MM.1S (cell line): ENCODE measurements around the gene PGBD5.
"Not testable (repeated sequence)": the region's sequence is repeated elsewhere in the genome, so short reads cannot be mapped to it uniquely, and the experiment has no call there.

ENCODE experiments used
- DNase-seq: peaks from one replicate; pipeline ENCODE4 v3.0.0-alpha.2; 2015
- H2AFZ ChIP-seq: fragments of 300-600 bp; sonication (generic); 2 replicates; pipeline ENCODE4 v1.6.0; 2016; ENCODE audit warnings: antibody characterized with exemption, low read length
- H3F3A ChIP-seq: fragments of 300-600 bp; sonication (generic); 2 replicates; pipeline ENCODE4 v1.6.1; 2016; ENCODE audit warnings: mild to moderate bottlenecking, antibody characterized with exemption, low read length, moderate library complexity, mixed read lengths; ENCODE audit not compliant: insufficient read depth
- H3K27ac ChIP-seq: fragments of 300-600 bp; sonication (generic); 2 replicates; pipeline ENCODE4 v1.5.1; 2016; ENCODE audit warnings: mild to moderate bottlenecking, low read length
- H3K27me3 ChIP-seq: fragments of 300-600 bp; sonication (generic); replicated peaks from 2 replicates; pipeline ENCODE4 v1.6.0; 2016; ENCODE audit warnings: low read length; ENCODE audit not compliant: insufficient read depth
- H3K36me3 ChIP-seq: fragments of 300-600 bp; sonication (generic); replicated peaks from 2 replicates; pipeline ENCODE4 v1.6.1; 2016; ENCODE audit warnings: mild to moderate bottlenecking, low read length, mixed read lengths; ENCODE audit not compliant: insufficient read depth
- H3K4me1 ChIP-seq: fragments of 300-600 bp; sonication (generic); 2 replicates; pipeline ENCODE4 v1.6.1; 2016; ENCODE audit warnings: low read length, mixed read lengths
- H3K4me2 ChIP-seq: fragments of 300-600 bp; sonication (generic); 2 replicates; pipeline ENCODE4 v1.6.0; 2016; ENCODE audit warnings: low read depth, low read length
- H3K4me3 ChIP-seq: fragments of 300-600 bp; sonication (generic); 2 replicates; pipeline ENCODE4 v1.5.1; 2016; ENCODE audit warnings: low read length, mixed read lengths
- H3K79me2 ChIP-seq: fragments of 300-600 bp; sonication (generic); 2 replicates; pipeline ENCODE4 v1.6.1; 2016; ENCODE audit warnings: mixed run types, low read length, mixed read lengths
- H3K9ac ChIP-seq: fragments of 300-600 bp; sonication (generic); 2 replicates; pipeline ENCODE4 v1.6.1; 2016; ENCODE audit warnings: low read length, mixed read lengths
- H3K9me2 ChIP-seq: fragments of 300-600 bp; sonication (generic); replicated peaks from 2 replicates; pipeline ENCODE4 v1.6.1; 2016; ENCODE audit warnings: mild to moderate bottlenecking, low read length, mixed read lengths; ENCODE audit not compliant: insufficient read depth
- H3K9me3 ChIP-seq: fragments of 300-600 bp; sonication (generic); replicated peaks from 2 replicates; pipeline ENCODE4 v1.6.1; 2016; ENCODE audit warnings: mild to moderate bottlenecking, low read length, mixed read lengths; ENCODE audit not compliant: insufficient read depth
- H4K20me1 ChIP-seq: fragments of 300-600 bp; sonication (generic); 2 replicates; pipeline ENCODE4 v1.6.1; 2016; ENCODE audit warnings: mild to moderate bottlenecking, low read length, moderate library complexity, mixed read lengths; ENCODE audit not compliant: insufficient read depth
- EZH2 ChIP-seq: fragments of 300-600 bp; sonication (generic); optimal IDR thresholded peaks from 2 replicates; pipeline ENCODE3; 2017; ENCODE audit warnings: low read depth, mild to moderate bottlenecking, antibody characterized with exemption, low read length, mixed read lengths
- EZH2phosphoT487 ChIP-seq: fragments of 300-600 bp; sonication (generic); IDR thresholded peaks from 2 replicates; pipeline ENCODE4 v1.6.1; 2018; ENCODE audit warnings: antibody characterized with exemption, low read length
- TF ChIP-seq, protein P1 (sequence below): fragments of 300-600 bp; sonication (generic); IDR thresholded peaks from 2 replicates; pipeline ENCODE4 v1.5.1; 2016; ENCODE audit warnings: antibody characterized with exemption, low read length, mixed read lengths

The PGBD5 gene

GRCh38 chr1:230421481-230421880 is 4.7 kb downstream of the PGBD5 start:
- H4K20me1 ChIP-seq, result no peaks in the 10 kb centered on the region
- no peak overlapping the region for H3K4me2 ChIP-seq
- H3K9me3 ChIP-seq, result no peaks in the 10 kb centered on the region
- H2AFZ ChIP-seq, result no peak overlapping the region
- no peak overlapping the region for H3K9ac ChIP-seq
- no peaks in the 10 kb centered on the region for H3K79me2 ChIP-seq
- no peaks in the 10 kb centered on the region for H3K4me1 ChIP-seq
- TF ChIP-seq, protein P1, sequence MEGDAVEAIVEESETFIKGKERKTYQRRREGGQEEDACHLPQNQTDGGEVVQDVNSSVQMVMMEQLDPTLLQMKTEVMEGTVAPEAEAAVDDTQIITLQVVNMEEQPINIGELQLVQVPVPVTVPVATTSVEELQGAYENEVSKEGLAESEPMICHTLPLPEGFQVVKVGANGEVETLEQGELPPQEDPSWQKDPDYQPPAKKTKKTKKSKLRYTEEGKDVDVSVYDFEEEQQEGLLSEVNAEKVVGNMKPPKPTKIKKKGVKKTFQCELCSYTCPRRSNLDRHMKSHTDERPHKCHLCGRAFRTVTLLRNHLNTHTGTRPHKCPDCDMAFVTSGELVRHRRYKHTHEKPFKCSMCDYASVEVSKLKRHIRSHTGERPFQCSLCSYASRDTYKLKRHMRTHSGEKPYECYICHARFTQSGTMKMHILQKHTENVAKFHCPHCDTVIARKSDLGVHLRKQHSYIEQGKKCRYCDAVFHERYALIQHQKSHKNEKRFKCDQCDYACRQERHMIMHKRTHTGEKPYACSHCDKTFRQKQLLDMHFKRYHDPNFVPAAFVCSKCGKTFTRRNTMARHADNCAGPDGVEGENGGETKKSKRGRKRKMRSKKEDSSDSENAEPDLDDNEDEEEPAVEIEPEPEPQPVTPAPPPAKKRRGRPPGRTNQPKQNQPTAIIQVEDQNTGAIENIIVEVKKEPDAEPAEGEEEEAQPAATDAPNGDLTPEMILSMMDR, result no peak
- TF ChIP-seq EZH2phosphoT487, result no peak
- TF ChIP-seq EZH2, result no peak
- H3K9me2 ChIP-seq, result no peaks in the 10 kb centered on the region
- H3F3A ChIP-seq, result no peaks in the 10 kb centered on the region
- H3K27ac ChIP-seq, result no peak overlapping the region
- no peaks in the 10 kb centered on the region for H3K27me3 ChIP-seq
- DNase-seq, result no peak
- no peak overlapping the region for H3K4me3 ChIP-seq
- H3K36me3 ChIP-seq, result no peaks in the 10 kb centered on the region

DNA sequence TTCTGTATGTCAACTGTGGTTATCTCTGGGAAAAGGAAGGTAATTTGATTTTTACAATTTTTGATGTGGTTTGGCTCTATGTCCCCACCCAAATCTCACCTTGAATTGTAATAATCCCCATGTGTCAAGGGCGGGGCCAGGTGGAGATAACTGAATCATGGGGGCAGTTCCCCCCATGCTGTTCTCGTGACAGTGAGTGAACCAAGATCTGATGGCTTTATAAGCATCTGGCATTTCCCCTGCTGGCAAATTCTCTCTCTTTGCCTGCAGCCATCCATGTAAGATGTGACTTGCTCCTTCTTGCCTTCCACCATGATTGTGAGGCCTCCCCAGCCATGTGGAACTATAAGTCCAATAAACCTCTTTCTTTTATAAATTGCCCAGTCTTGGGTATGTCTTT is 5.8 kb downstream of the PGBD5 start:
- not testable (repeated sequence) for H3K27me3 ChIP-seq, H4K20me1 ChIP-seq, H3K79me2 ChIP-seq, H3K36me3 ChIP-seq, H3K4me1 ChIP-seq, H2AFZ ChIP-seq, H3K27ac ChIP-seq, H3F3A ChIP-seq, DNase-seq, H3K9me3 ChIP-seq, H3K4me2 ChIP-seq, H3K9me2 ChIP-seq, H3K4me3 ChIP-seq, H3K9ac ChIP-seq

DNA sequence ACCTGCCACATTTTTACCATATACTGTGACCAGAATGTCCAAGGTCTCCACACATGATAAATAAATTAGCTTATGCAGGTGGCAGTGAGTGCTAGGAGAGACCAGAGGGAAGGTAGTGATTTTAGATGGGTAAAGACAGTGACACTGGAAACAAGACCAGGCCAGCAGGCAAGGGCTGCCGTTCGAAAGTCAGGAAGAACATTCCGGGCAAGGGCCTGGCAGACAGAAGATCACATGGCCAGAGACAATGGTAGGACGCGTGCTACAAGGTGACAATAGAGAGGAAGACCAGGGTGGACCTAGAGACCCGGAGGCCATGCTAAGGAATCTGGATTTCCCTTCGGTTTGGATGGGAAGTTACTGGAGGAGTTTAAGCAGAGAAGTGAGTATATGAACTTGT is 9.7 kb downstream of the PGBD5 start:
- DNase-seq, result no peak
- H3K4me1 ChIP-seq, result no peaks in the 10 kb centered on the region
- H3K27ac ChIP-seq, result no peak overlapping the region
- no peaks in the 10 kb centered on the region for H3K9me3 ChIP-seq
- no peaks in the 10 kb centered on the region for H3F3A ChIP-seq
- no peaks in the 10 kb centered on the region for H3K27me3 ChIP-seq
- no peaks in the 10 kb centered on the region for H3K9me2 ChIP-seq
- no peak for TF ChIP-seq EZH2phosphoT487
- no peak for TF ChIP-seq EZH2
- TF ChIP-seq, protein P1, result no peak
- H3K4me2 ChIP-seq, result no peak overlapping the region
- H3K36me3 ChIP-seq, result no peaks in the 10 kb centered on the region
- H2AFZ ChIP-seq, result no peak overlapping the region
- no peaks in the 10 kb centered on the region for H4K20me1 ChIP-seq
- H3K4me3 ChIP-seq, result no peak overlapping the region
- H3K9ac ChIP-seq, result no peak overlapping the region
- H3K79me2 ChIP-seq, result no peaks in the 10 kb centered on the region

DNA sequence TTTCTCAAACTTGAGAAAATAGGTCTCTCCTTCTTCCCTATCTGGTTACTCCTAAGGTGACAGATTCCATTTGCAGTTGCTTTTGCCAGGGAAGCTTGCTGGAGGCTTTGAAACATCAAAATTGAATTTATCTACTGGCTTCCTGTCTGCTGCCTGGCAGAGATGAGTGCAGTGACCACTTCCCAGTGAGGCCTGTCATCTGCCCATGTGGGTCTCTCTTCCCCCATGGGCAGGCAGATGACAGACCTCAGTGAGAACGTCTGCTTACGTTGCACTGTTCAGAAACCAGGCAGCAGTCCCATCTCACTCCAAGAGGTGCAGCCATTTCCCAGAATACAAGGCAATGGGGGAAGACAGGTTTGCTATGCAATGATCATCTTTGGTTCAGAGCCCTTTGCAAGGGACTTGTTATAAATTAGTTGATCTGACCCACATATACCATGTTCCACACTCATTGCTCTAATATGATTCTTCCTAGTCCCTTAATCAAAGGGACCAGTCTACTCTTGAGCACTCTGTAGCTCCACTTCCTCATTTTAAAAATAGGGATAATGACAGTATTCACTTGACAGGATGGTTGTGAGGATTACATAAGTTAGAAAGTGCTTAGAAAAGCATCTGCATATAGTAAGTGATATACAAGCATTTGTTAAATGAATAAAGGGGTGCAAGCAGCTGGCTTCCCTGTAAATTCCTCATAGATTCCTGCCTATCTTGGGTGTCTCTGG is 10.6 kb downstream of the PGBD5 start:
- Histone ChIP-seq H3F3A (no peaks in the 10 kb centered on the region), H3K79me2 (no peaks in the 10 kb centered on the region), H3K27ac (no peak overlapping the region), H3K9me2 (no peaks in the 10 kb centered on the region), H3K4me2 (no peak overlapping the region), H3K36me3 (no peaks in the 10 kb centered on the region), H2AFZ (no peak overlapping the region), H3K9me3 (no peaks in the 10 kb centered on the region), H3K4me3 (no peak overlapping the region), H3K27me3 (no peaks in the 10 kb centered on the region), H3K4me1 (no peaks in the 10 kb centered on the region), H3K9ac (no peak overlapping the region), H4K20me1 (no peaks in the 10 kb centered on the region)
- TF ChIP-seq, protein P1, result no peak
- TF ChIP-seq EZH2phosphoT487, result no peak
- TF ChIP-seq EZH2, result no peak
- DNase-seq, result no peak
